GM06990 (cell line): ENCODE data around the gene FAT4.

Experiments used
- DNase-seq: peaks from one replicate; pipeline ENCODE4 v3.0.0-alpha.2; 2011; ENCODE audit not compliant: insufficient read length; ENCODE audit errors: extremely low read depth
- H3K27me3 ChIP-seq: replicated peaks from 2 replicates; pipeline ENCODE4 v1.6.0; 2011; ENCODE audit warnings: low read length; ENCODE audit not compliant: control insufficient read depth, insufficient read depth
- H3K36me3 ChIP-seq: 2 replicates; pipeline ENCODE4 v1.5.1; 2011; ENCODE audit warnings: low read length; ENCODE audit not compliant: control insufficient read depth, insufficient read depth
- H3K4me3 ChIP-seq: replicated peaks from 2 replicates; pipeline ENCODE4 v1.5.1; 2011; ENCODE audit warnings: low read depth, mild to moderate bottlenecking, control low read depth, low read length
- CTCF ChIP-seq: IDR thresholded peaks from 2 replicates; pipeline ENCODE4 v1.5.1; 2011; ENCODE audit warnings: low read length, control low read depth, mild to moderate bottlenecking, inconsistent platforms; ENCODE audit not compliant: insufficient read depth, poor library complexity, severe bottlenecking

Gene FAT4

GRCh38 chr4:125353131-125353530, 38.4 kb downstream of the FAT4 start:
- DNase-seq, result no peak
- TF ChIP-seq CTCF, result no peak
- Histone ChIP-seq H3K4me3 (no peak overlapping the region), H3K27me3 (no peaks in the 10 kb centered on the region), H3K36me3 (no peaks in the 10 kb centered on the region)

GRCh38 chr4:125355791-125356190, 41.0 kb downstream of the FAT4 start:
- no peak overlapping the region for H3K4me3 ChIP-seq
- no peak for DNase-seq
- TF ChIP-seq CTCF, result no peak
- H3K36me3 ChIP-seq, result no peaks in the 10 kb centered on the region
- no peaks in the 10 kb centered on the region for H3K27me3 ChIP-seq

GRCh38 chr4:125357675-125358074, 42.9 kb downstream of the FAT4 start:
- H3K36me3 ChIP-seq, result no peaks in the 10 kb centered on the region
- TF ChIP-seq CTCF, result no peak
- H3K4me3 ChIP-seq, result no peak overlapping the region
- no peak for DNase-seq
- H3K27me3 ChIP-seq, result no peaks in the 10 kb centered on the region

GRCh38 chr4:125358453-125358852, 43.7 kb downstream of the FAT4 start:
- Histone ChIP-seq H3K4me3 (no peak overlapping the region), H3K27me3 (no peaks in the 10 kb centered on the region), H3K36me3 (no peaks in the 10 kb centered on the region)
- no peak for DNase-seq
- no peak for TF ChIP-seq CTCF

- no peaks in the 10 kb centered on the region for H3K36me3 ChIP-seq
- no peaks in the 10 kb centered on the region for H3K27me3 ChIP-seq
- TF ChIP-seq CTCF, result no peak
- H3K4me3 ChIP-seq, result no peak overlapping the region
- DNase-seq, result no peak
Measured at GRCh38 chr4:125359363-125359762, 44.6 kb downstream of the FAT4 start.

- no peak for TF ChIP-seq CTCF
Measured at GRCh38 chr4:125359960-125360634, 45.3 kb downstream of the FAT4 start.

More at GRCh38 chr4:125359960-125360634, 45.3 kb downstream of the FAT4 start:
- no peak overlapping the region for H3K4me3 ChIP-seq
- H3K27me3 ChIP-seq, result no peaks in the 10 kb centered on the region
- no peaks in the 10 kb centered on the region for H3K36me3 ChIP-seq
- DNase-seq, result no peak
